Measurements from ENCODE around the gene HAO1.

The HAO1 gene

DNA sequence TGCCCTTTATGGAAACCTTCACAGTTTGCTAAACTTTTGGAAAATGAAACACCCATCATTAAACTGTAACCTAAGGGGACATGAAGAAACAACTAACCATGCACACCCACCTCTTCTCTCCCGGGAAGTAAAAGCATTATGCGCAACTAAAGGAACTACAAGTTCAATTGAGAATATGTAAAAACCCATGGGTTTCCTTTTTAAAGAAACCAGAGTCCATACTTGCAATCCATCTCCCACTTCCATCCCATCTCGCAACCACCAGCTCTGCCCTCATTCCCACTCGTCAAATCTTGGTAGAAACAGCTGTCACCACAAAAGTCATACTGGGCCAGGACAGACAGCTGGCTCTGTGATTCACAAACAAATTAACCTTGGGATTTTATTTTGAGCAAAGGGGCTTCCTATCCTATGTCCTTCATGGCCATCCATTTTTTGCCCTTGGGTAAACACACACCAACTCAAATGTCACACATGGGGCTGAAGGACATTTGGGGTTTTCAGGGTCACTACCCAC, 81.5 kb downstream of the HAO1 start:
- Histone ChIP-seq H3K4me3 (ENCODE audit: low read depth, low read length) (no peak overlapping the region), H3K4me1 (ENCODE audit: control insufficient read depth, insufficient read depth, low read length) (peaks cover 3% of the 10 kb centered on the region; the same call in 1 of the 2 replicates), H3K9ac (ENCODE audit: low read length) (no peak overlapping the region), H3K9me3 (ENCODE audit: control insufficient read depth, insufficient read depth, low read depth, low read length) (no peaks in the 10 kb centered on the region), H3K36me3 (ENCODE audit: control insufficient read depth, insufficient read depth, low read length) (no peaks in the 10 kb centered on the region), H3K27me3 (ENCODE audit: control insufficient read depth, insufficient read depth, low read length) (no peaks in the 10 kb centered on the region), H3K27ac (ENCODE audit: low read depth, low read length) (no peak overlapping the region)

DNA sequence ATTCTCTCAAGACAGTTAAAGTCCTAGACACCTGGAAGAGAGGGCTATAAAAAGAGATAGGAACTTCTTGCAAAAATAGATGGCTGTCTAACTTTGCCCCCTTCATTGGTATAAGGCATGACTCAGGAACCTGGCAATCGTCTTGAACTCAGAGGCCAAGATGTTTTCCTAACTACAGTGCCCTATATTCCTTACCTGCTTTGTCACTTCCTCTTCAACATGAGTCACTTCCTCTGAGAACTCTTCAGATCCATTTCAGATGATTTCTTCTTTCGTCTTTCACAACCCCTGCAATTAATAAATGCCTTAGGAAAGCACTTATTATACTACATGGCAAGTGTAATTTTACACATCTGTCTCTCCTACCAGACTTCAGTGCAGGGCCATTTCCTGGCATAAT, 83.5 kb downstream of the HAO1 start:
- Histone ChIP-seq H3K9me3 (ENCODE audit: control insufficient read depth, insufficient read depth, low read depth, low read length) (no peaks in the 10 kb centered on the region), H3K27me3 (ENCODE audit: control insufficient read depth, insufficient read depth, low read length) (no peaks in the 10 kb centered on the region), H3K27ac (ENCODE audit: low read depth, low read length) (no peak overlapping the region), H3K4me1 (ENCODE audit: control insufficient read depth, insufficient read depth, low read length) (peaks cover 4% of the 10 kb centered on the region; the same call in 1 of the 2 replicates), H3K9ac (ENCODE audit: low read length) (no peak overlapping the region), H3K36me3 (ENCODE audit: control insufficient read depth, insufficient read depth, low read length) (no peaks in the 10 kb centered on the region), H3K4me3 (ENCODE audit: low read depth, low read length) (no peak overlapping the region)

- Histone ChIP-seq H3K36me3 (ENCODE audit: control insufficient read depth, insufficient read depth, low read length) (no peaks in the 10 kb centered on the region), H3K4me3 (ENCODE audit: low read depth, low read length) (no peak overlapping the region), H3K4me1 (ENCODE audit: control insufficient read depth, insufficient read depth, low read length) (peaks cover 10% of the 10 kb centered on the region; the same call in 1 of the 2 replicates), H3K9me3 (ENCODE audit: control insufficient read depth, insufficient read depth, low read depth, low read length) (no peaks in the 10 kb centered on the region), H3K27ac (ENCODE audit: low read depth, low read length) (no peak overlapping the region), H3K27me3 (ENCODE audit: control insufficient read depth, insufficient read depth, low read length) (no peaks in the 10 kb centered on the region), H3K9ac (ENCODE audit: low read length) (no peak overlapping the region)
Measured at GRCh38 chr20:7855545-7855944, 84.7 kb downstream of the HAO1 start.

DNA sequence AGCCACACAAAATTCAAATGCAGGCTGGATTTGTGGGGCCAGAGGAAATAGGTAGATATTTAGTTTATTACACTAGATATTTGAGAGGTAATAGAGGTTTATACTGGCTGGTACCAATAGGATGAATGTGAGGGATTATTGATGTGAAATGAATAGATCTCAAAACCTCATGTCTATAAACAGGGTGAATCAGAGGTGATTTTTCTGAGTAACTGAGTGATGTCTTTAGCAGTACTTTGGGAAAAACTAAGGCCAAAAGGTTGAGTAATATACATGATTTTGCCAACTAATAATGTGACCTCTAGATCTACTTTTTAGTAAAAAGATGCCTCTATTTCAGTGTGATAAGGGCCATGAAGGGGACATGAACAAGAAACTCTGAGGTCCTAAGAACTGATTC, 86.8 kb downstream of the HAO1 start:
- Histone ChIP-seq H3K27me3 (ENCODE audit: control insufficient read depth, insufficient read depth, low read length) (no peaks in the 10 kb centered on the region), H3K27ac (ENCODE audit: low read depth, low read length) (no peak overlapping the region), H3K9me3 (ENCODE audit: control insufficient read depth, insufficient read depth, low read depth, low read length) (no peaks in the 10 kb centered on the region), H3K4me1 (ENCODE audit: control insufficient read depth, insufficient read depth, low read length) (peaks cover 7% of the 10 kb centered on the region; the same call in 1 of the 2 replicates), H3K36me3 (ENCODE audit: control insufficient read depth, insufficient read depth, low read length) (no peaks in the 10 kb centered on the region), H3K9ac (ENCODE audit: low read length) (no peak overlapping the region), H3K4me3 (ENCODE audit: low read depth, low read length) (no peak overlapping the region)

DNA sequence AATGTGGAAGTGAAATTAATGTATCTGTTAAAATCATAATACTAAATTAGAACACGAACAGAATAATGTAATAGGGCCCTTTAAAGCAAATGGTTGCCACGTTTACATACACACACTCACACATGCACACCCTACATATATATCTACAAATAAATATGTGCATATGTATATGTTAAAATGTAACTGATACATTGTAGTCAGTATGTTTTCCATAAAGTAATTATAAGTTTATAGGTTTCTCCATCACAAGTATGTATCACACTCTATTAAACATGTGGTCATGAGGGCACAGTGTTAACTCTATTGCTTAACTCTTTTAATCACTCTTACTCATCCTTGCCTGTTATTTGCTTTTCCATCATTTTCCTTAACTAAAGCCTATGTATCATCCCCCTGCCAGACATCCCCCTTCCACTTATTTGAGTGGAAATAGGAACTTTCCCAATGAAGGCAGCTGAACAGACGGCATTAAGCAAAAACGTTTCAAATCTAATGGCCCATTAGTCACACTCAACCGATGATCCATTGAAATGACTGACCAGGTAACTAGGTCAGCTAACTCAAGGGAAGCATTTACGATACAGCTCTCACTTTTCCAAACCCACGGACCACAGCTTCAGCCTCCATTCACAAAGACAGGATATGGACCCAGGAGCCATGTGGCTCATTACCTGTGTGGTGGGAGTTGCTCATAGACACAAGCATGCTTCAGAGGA, 89.3 kb downstream of the HAO1 start:
- no peak overlapping the region for H3K27ac ChIP-seq (ENCODE audit: low read depth, low read length)
- H3K4me1 ChIP-seq (ENCODE audit: control insufficient read depth, insufficient read depth, low read length): peaks cover 7% of the 10 kb centered on the region; the same call in 1 of the 2 replicates

GRCh38 chr20:7849675-7850074, 90.6 kb downstream of the HAO1 start:
- H3K4me1 ChIP-seq (ENCODE audit: control insufficient read depth, insufficient read depth, low read length): peaks cover 7% of the 10 kb centered on the region; the same call in 1 of the 2 replicates
- no peaks in the 10 kb centered on the region for H3K9me3 ChIP-seq (ENCODE audit: control insufficient read depth, insufficient read depth, low read depth, low read length)
- no peak overlapping the region for H3K4me3 ChIP-seq (ENCODE audit: low read depth, low read length)
- H3K9ac ChIP-seq (ENCODE audit: low read length): no peak overlapping the region
- no peaks in the 10 kb centered on the region for H3K27me3 ChIP-seq (ENCODE audit: control insufficient read depth, insufficient read depth, low read length)
- H3K36me3 ChIP-seq (ENCODE audit: control insufficient read depth, insufficient read depth, low read length): no peaks in the 10 kb centered on the region
- H3K27ac ChIP-seq (ENCODE audit: low read depth, low read length): no peak overlapping the region

More for the DNA sequence above, 89.3 kb downstream of the HAO1 start:
- Histone ChIP-seq H3K4me3 (ENCODE audit: low read depth, low read length) (no peak overlapping the region), H3K27me3 (ENCODE audit: control insufficient read depth, insufficient read depth, low read length) (no peaks in the 10 kb centered on the region), H3K9me3 (ENCODE audit: control insufficient read depth, insufficient read depth, low read depth, low read length) (no peaks in the 10 kb centered on the region), H3K9ac (ENCODE audit: low read length) (no peak overlapping the region), H3K36me3 (ENCODE audit: control insufficient read depth, insufficient read depth, low read length) (no peaks in the 10 kb centered on the region)

GRCh38 chr20:7848351-7848750, 91.9 kb downstream of the HAO1 start:
- Histone ChIP-seq H3K27me3 (ENCODE audit: control insufficient read depth, insufficient read depth, low read length) (no peaks in the 10 kb centered on the region), H3K27ac (ENCODE audit: low read depth, low read length) (no peak overlapping the region), H3K9ac (ENCODE audit: low read length) (no peak overlapping the region), H3K9me3 (ENCODE audit: control insufficient read depth, insufficient read depth, low read depth, low read length) (no peaks in the 10 kb centered on the region), H3K36me3 (ENCODE audit: control insufficient read depth, insufficient read depth, low read length) (no peaks in the 10 kb centered on the region), H3K4me3 (ENCODE audit: low read depth, low read length) (no peak overlapping the region), H3K4me1 (ENCODE audit: control insufficient read depth, insufficient read depth, low read length) (peaks cover 7% of the 10 kb centered on the region; the same call in 1 of the 2 replicates)

DNA sequence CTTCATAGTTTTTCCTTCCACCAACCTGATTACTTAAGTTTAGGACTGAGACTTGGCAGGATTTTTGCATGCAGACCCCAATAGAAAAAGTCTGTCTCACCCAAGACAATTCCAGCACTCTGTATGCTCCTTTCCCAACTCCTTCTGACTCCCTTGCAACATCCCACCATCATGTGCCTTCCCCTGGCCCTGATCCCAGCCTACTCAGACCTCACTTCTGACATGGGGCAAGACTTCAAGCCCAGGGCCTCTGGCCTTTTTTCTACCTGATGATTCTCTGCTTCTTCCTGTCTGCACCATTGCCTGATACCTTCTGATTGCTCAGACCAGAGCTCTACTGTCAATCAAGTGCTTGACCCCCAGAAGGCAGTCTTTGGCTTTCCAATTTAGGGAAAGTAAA, 96.6 kb downstream of the HAO1 start:
- Histone ChIP-seq H3K27me3 (ENCODE audit: control insufficient read depth, insufficient read depth, low read length) (no peaks in the 10 kb centered on the region), H3K36me3 (ENCODE audit: control insufficient read depth, insufficient read depth, low read length) (no peaks in the 10 kb centered on the region), H3K4me3 (ENCODE audit: low read depth, low read length) (no peak overlapping the region), H3K9ac (ENCODE audit: low read length) (no peak overlapping the region), H3K27ac (ENCODE audit: low read depth, low read length) (no peak overlapping the region), H3K4me1 (ENCODE audit: control insufficient read depth, insufficient read depth, low read length) (peaks cover 4% of the 10 kb centered on the region; the same call in 1 of the 2 replicates), H3K9me3 (ENCODE audit: control insufficient read depth, insufficient read depth, low read depth, low read length) (no peaks in the 10 kb centered on the region)

- H3K36me3 ChIP-seq (ENCODE audit: control insufficient read depth, insufficient read depth, low read length): no peaks in the 10 kb centered on the region
- H3K4me1 ChIP-seq (ENCODE audit: control insufficient read depth, insufficient read depth, low read length): peaks cover 4% of the 10 kb centered on the region; the same call in 1 of the 2 replicates
- no peaks in the 10 kb centered on the region for H3K9me3 ChIP-seq (ENCODE audit: control insufficient read depth, insufficient read depth, low read depth, low read length)
- no peak overlapping the region for H3K4me3 ChIP-seq (ENCODE audit: low read depth, low read length)
- H3K27me3 ChIP-seq (ENCODE audit: control insufficient read depth, insufficient read depth, low read length): no peaks in the 10 kb centered on the region
- no peak overlapping the region for H3K9ac ChIP-seq (ENCODE audit: low read length)
- H3K27ac ChIP-seq (ENCODE audit: low read depth, low read length): no peak overlapping the region
Measured at GRCh38 chr20:7841971-7842310, 98.3 kb downstream of the HAO1 start.

DNA sequence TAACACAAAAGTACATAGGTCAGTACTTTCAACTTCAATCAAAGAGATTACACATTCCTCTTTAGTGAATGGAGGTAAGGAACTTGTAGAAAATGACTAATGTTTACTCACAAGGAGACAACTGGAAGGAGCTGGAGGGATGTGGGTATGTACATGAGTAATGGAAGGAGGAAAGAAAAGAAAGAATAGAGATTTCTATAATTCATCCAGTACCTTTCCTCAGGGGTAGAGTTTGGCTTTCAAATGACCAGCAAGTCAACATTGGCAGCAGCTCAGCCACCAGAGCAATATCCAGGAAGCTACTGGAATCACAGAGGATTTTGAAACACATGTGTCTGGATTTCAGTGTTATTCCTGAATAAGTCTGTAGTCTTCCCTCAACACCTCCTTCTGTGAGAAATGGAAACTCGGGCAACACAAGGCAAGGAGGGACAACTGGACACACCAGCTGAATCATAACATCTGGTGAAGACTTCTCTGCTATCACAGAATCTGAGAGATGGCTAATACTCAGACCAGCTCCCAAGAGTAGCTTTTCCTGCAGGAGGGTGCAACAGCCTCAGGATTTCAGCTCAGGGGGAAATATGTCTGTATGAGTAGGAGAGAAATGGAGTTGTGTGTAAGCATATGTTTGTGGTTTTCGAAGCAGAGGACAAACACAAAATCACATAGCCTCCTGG, 98.8 kb downstream of the HAO1 start:
- no peak overlapping the region for H3K9ac ChIP-seq (ENCODE audit: low read length)
- no peak overlapping the region for H3K4me3 ChIP-seq (ENCODE audit: low read depth, low read length)
- peaks cover 4% of the 10 kb centered on the region; the same call in 1 of the 2 replicates for H3K4me1 ChIP-seq (ENCODE audit: control insufficient read depth, insufficient read depth, low read length)
- no peaks in the 10 kb centered on the region for H3K36me3 ChIP-seq (ENCODE audit: control insufficient read depth, insufficient read depth, low read length)
- no peaks in the 10 kb centered on the region for H3K9me3 ChIP-seq (ENCODE audit: control insufficient read depth, insufficient read depth, low read depth, low read length)
- H3K27ac ChIP-seq (ENCODE audit: low read depth, low read length): no peak overlapping the region
- H3K27me3 ChIP-seq (ENCODE audit: control insufficient read depth, insufficient read depth, low read length): no peaks in the 10 kb centered on the region

- Histone ChIP-seq H3K4me1 (ENCODE audit: control insufficient read depth, insufficient read depth, low read length) (no peaks in the 10 kb centered on the region), H3K27me3 (ENCODE audit: control insufficient read depth, insufficient read depth, low read length) (no peaks in the 10 kb centered on the region), H3K9ac (ENCODE audit: low read length) (no peak overlapping the region), H3K36me3 (ENCODE audit: control insufficient read depth, insufficient read depth, low read length) (no peaks in the 10 kb centered on the region), H3K27ac (ENCODE audit: low read depth, low read length) (no peak overlapping the region), H3K4me3 (ENCODE audit: low read depth, low read length) (no peak overlapping the region), H3K9me3 (ENCODE audit: control insufficient read depth, insufficient read depth, low read depth, low read length) (peaks cover 8% of the 10 kb centered on the region; the same call in 1 of the 2 replicates)
Measured at GRCh38 chr20:7836076-7836475, 104.2 kb downstream of the HAO1 start.
